Right cardiac atrium (tissue), 5 donors: Measurements from ENCODE around the gene ZNF425. TPM values are rescaled to one million over a fixed set of nuclear protein-coding genes. Genes with fewer than 3 reads are reported as not detected.
"Not testable (repeated sequence)": the region's sequence is repeated elsewhere in the genome, so short reads cannot be mapped to it uniquely, and the experiment has no call there.

Experiments
- ATAC-seq, 2 donors: fragments of 200-7000 bp; cut with Tn5 transposase; one replicate each; pipeline versions ENCODE4 v1.8.0 to v1.9.1; 2020; ENCODE audit warnings: moderate library complexity in 2 of 2, mild to moderate bottlenecking in 1 of 2
- DNase-seq, 3 donors: peaks; one replicate each; pipeline ENCODE4 v3.0.0-alpha.2; 2020
- H3K27ac ChIP-seq: one replicate; pipeline ENCODE4 v1.5.1; 2013; ENCODE audit warnings: mild to moderate bottlenecking, low read length, control low read depth, moderate library complexity
- H3K27me3 ChIP-seq: one replicate; pipeline ENCODE4 v1.6.1; 2013; ENCODE audit not compliant: control insufficient read depth, insufficient read depth
- H3K4me1 ChIP-seq: one replicate; pipeline ENCODE4 v1.6.1; 2013; ENCODE audit warnings: low read length; ENCODE audit not compliant: control insufficient read depth, insufficient read depth
- H3K4me3 ChIP-seq: one replicate; pipeline ENCODE4 v1.5.1; 2013; ENCODE audit warnings: low read length, control low read depth
- H3K9me3 ChIP-seq: one replicate; pipeline ENCODE4 v1.6.1; 2013; ENCODE audit warnings: low read length; ENCODE audit not compliant: control insufficient read depth
- WGBS: extraction: QIAGEN DNeasy Blood & Tissue Kit; methylation state at CpG from one replicate; pipeline ENCODE4 v1.1.7; 2013; 5-methylcytosine and 5-hydroxymethylcytosine counted together
- intact Hi-C, 4 donors: fragments of 100-400 bp; cut with DNase I; formaldehyde crosslinking; loops; one replicate each; pipeline versions ENCODE4 v1.11.0 to v1.14.0; 2022 to 2023
- polyA plus RNA-seq: library from polyadenylated mRNA; stranded (reverse); fragments of 200-250 nt; gene quantifications from one replicate; pipeline ENCODE4 v1.2.3, GENCODE V29; 2013
- total RNA-seq, 4 donors: library from RNA; stranded (reverse); fragmentation: NEBNext Ultra II Directional; extraction: Animal tissue kit (Norgen Biotek cat#: 25700); gene quantifications; one replicate each; pipeline ENCODE4 v1.2.1, GENCODE V29; 2021
- donor health status: healthy with polysubstance abuse.
- donor health status: DM: no; HTN: yes; CAD: no.
- donor health status: DM: no; HTN: no; CAD: no.
- donor health status: DM: no; HTN: yes; CAD: no; lungs with severe emphysema.
- donor health status: DM: yes; HTN: yes; CAD: no.

The ZNF425 gene
- total and polyA plus RNA-seq, 5 donors = 0.50 to 0.99 (median 0.79) TPM

- intact Hi-C loops = no loop called here
- no peaks in the 10 kb centered on the region for H3K4me1 ChIP-seq
- no peaks in the 10 kb centered on the region for H3K9me3 ChIP-seq
- DNase-seq = peak in 2 of 3 donors; percentile 31 to 76
- H3K27ac ChIP-seq = peak overlapping the region; percentile 42
- WGBS = 70% methylated on average over 46 of the region's 46 CpGs
- peak; percentile 29 to 59 for ATAC-seq
- H3K27me3 ChIP-seq = no peaks in the 10 kb centered on the region
- H3K4me3 ChIP-seq = no peak overlapping the region
Measured at GRCh38 chr7:149071641-149072437, 54.3 kb downstream of the ZNF425 start.

GRCh38 chr7:149071182-149071635 lies 54.9 kb downstream of the ZNF425 start:
- H3K27me3 ChIP-seq = no peaks in the 10 kb centered on the region
- no peak overlapping the region for H3K27ac ChIP-seq
- 96% methylated on average over 29 of the region's 29 CpGs for WGBS
- intact Hi-C loops = no loop called here
- ATAC-seq = peak; percentile 15 to 22
- H3K4me3 ChIP-seq = no peak overlapping the region
- no peak for DNase-seq
- no peaks in the 10 kb centered on the region for H3K4me1 ChIP-seq
- H3K9me3 ChIP-seq = no peaks in the 10 kb centered on the region

- H3K9me3 ChIP-seq = no peaks in the 10 kb centered on the region
- intact Hi-C loops = no loop called here
- no peak for ATAC-seq
- H3K4me3 ChIP-seq = no peak overlapping the region
- H3K27me3 ChIP-seq = no peaks in the 10 kb centered on the region
- no peak overlapping the region for H3K27ac ChIP-seq
- H3K4me1 ChIP-seq = no peaks in the 10 kb centered on the region
- 95% methylated on average over 31 of the region's 31 CpGs for WGBS
- DNase-seq = no peak
Measured at GRCh38 chr7:149070372-149071125, 55.6 kb downstream of the ZNF425 start.

- no peaks in the 10 kb centered on the region for H3K4me1 ChIP-seq
- DNase-seq (no peak), ATAC-seq (no peak)
- H3K4me3 ChIP-seq = no peak overlapping the region
- no peaks in the 10 kb centered on the region for H3K9me3 ChIP-seq
- H3K27ac ChIP-seq = no peak overlapping the region
- intact Hi-C loops = loop anchor here in 2 of 4 donors (5.0 to 10.0 kb wide), 2 partner anchors 61 to 63 kb away; no protein-coding TSS in a partner anchor
- H3K27me3 ChIP-seq = no peaks in the 10 kb centered on the region
- 80% methylated on average over 4 of the region's 4 CpGs for WGBS
Measured at GRCh38 chr7:149067869-149068268, 58.3 kb downstream of the ZNF425 start.

GRCh38 chr7:149063476-149063875 lies 62.6 kb downstream of the ZNF425 start:
- Histone ChIP-seq H3K27me3 (no peaks in the 10 kb centered on the region), H3K4me1 (no peaks in the 10 kb centered on the region), H3K4me3 (no peak overlapping the region), H3K27ac (no peak overlapping the region), H3K9me3 (no peaks in the 10 kb centered on the region)
- no peak for ATAC-seq
- DNase-seq = no peak
- intact Hi-C loops = loop anchor here in 1 of 4 donors (10.0 kb wide), 1 partner anchor 59 kb away; no protein-coding TSS in a partner anchor

GRCh38 chr7:149062217-149062899 lies 63.8 kb downstream of the ZNF425 start:
- intact Hi-C loops = loop anchor here in 1 of 4 donors (10.0 kb wide), 1 partner anchor 58 kb away; no protein-coding TSS in a partner anchor
- not testable (repeated sequence) for DNase-seq, H3K27ac ChIP-seq, ATAC-seq, H3K9me3 ChIP-seq, H3K4me3 ChIP-seq, H3K4me1 ChIP-seq, H3K27me3 ChIP-seq
- WGBS = 86% methylated on average over 10 of the region's 10 CpGs

GRCh38 chr7:149060156-149060555 lies 66.0 kb downstream of the ZNF425 start:
- 42% methylated on average over 1 of the region's 1 CpG for WGBS
- Histone ChIP-seq H3K4me3 (no peak overlapping the region), H3K9me3 (no peaks in the 10 kb centered on the region), H3K27ac (no peak overlapping the region), H3K27me3 (no peaks in the 10 kb centered on the region), H3K4me1 (no peaks in the 10 kb centered on the region)
- no peak for ATAC-seq
- DNase-seq = no peak
- intact Hi-C loops = loop anchor here in 1 of 4 donors (10.0 kb wide), 1 partner anchor 55 kb away; no protein-coding TSS in a partner anchor

GRCh38 chr7:149053885-149054284 lies 72.2 kb downstream of the ZNF425 start:
- ATAC-seq (no peak), DNase-seq (no peak)
- no peak overlapping the region for H3K27ac ChIP-seq
- H3K4me1 ChIP-seq = no peaks in the 10 kb centered on the region
- 83% methylated on average over 8 of the region's 8 CpGs for WGBS
- no peaks in the 10 kb centered on the region for H3K9me3 ChIP-seq
- intact Hi-C loops = no loop called here
- H3K4me3 ChIP-seq = no peak overlapping the region
- H3K27me3 ChIP-seq = no peaks in the 10 kb centered on the region

GRCh38 chr7:149053384-149053783 lies 72.7 kb downstream of the ZNF425 start:
- ATAC-seq = no peak
- no peak overlapping the region for H3K4me3 ChIP-seq
- no peak overlapping the region for H3K27ac ChIP-seq
- intact Hi-C loops = no loop called here
- 96% methylated on average over 1 of the region's 1 CpG for WGBS
- H3K27me3 ChIP-seq = no peaks in the 10 kb centered on the region
- H3K9me3 ChIP-seq = no peaks in the 10 kb centered on the region
- DNase-seq = no peak
- no peaks in the 10 kb centered on the region for H3K4me1 ChIP-seq
